Measurements from ENCODE around the gene CIITA.

Gene CIITA

GRCh38 chr16:10931977-10932632 lies 55.1 kb downstream of the CIITA start:
- H3K4me2 ChIP-seq (ENCODE audit: low read length): no peak overlapping the region
- H3K9me3 ChIP-seq (ENCODE audit: low read length): no peaks in the 10 kb centered on the region
- no peak overlapping the region for H3K27ac ChIP-seq (ENCODE audit: low read depth, low read length, poor library complexity, severe bottlenecking)
- no peaks in the 10 kb centered on the region for H3F3A ChIP-seq (ENCODE audit: insufficient read depth, low read length)
- peaks cover 20% of the 10 kb centered on the region for H3K36me3 ChIP-seq (ENCODE audit: insufficient read depth, low read length)
- no peaks in the 10 kb centered on the region for H3K4me1 ChIP-seq (ENCODE audit: insufficient read depth, low read length, severe bottlenecking)
- H3K9me2 ChIP-seq (ENCODE audit: low read depth, low read length): no peaks in the 10 kb centered on the region
- no peak overlapping the region for H2AFZ ChIP-seq (ENCODE audit: low read length)
- no peaks in the 10 kb centered on the region for H3K79me2 ChIP-seq (ENCODE audit: insufficient read depth, low read length)
- peaks cover 4% of the 10 kb centered on the region for H3K27me3 ChIP-seq (ENCODE audit: insufficient read depth, low read length)
- H3K9ac ChIP-seq (ENCODE audit: low read length): no peak overlapping the region
- TF ChIP-seq, protein P1, sequence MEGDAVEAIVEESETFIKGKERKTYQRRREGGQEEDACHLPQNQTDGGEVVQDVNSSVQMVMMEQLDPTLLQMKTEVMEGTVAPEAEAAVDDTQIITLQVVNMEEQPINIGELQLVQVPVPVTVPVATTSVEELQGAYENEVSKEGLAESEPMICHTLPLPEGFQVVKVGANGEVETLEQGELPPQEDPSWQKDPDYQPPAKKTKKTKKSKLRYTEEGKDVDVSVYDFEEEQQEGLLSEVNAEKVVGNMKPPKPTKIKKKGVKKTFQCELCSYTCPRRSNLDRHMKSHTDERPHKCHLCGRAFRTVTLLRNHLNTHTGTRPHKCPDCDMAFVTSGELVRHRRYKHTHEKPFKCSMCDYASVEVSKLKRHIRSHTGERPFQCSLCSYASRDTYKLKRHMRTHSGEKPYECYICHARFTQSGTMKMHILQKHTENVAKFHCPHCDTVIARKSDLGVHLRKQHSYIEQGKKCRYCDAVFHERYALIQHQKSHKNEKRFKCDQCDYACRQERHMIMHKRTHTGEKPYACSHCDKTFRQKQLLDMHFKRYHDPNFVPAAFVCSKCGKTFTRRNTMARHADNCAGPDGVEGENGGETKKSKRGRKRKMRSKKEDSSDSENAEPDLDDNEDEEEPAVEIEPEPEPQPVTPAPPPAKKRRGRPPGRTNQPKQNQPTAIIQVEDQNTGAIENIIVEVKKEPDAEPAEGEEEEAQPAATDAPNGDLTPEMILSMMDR (IDR thresholded peaks at IDR 0.05; ENCODE audit: low read length): no peak
- TF ChIP-seq EZH2 (IDR thresholded peaks at IDR 0.05; ENCODE audit: borderline replicate concordance, low read length): no peak
- H3K4me3 ChIP-seq (ENCODE audit: low read depth, low read length, poor library complexity, severe bottlenecking): no peak overlapping the region
- H4K20me1 ChIP-seq (ENCODE audit: insufficient read depth, low read length): no peaks in the 10 kb centered on the region

- Histone ChIP-seq H3K4me1 (ENCODE audit: insufficient read depth, low read length, severe bottlenecking) (no peaks in the 10 kb centered on the region), H3K9ac (ENCODE audit: low read length) (no peak overlapping the region), H3F3A (ENCODE audit: insufficient read depth, low read length) (no peaks in the 10 kb centered on the region)
These were observed 56.1 kb downstream of the CIITA start for GRCh38 chr16:10932959-10933710.

DNA sequence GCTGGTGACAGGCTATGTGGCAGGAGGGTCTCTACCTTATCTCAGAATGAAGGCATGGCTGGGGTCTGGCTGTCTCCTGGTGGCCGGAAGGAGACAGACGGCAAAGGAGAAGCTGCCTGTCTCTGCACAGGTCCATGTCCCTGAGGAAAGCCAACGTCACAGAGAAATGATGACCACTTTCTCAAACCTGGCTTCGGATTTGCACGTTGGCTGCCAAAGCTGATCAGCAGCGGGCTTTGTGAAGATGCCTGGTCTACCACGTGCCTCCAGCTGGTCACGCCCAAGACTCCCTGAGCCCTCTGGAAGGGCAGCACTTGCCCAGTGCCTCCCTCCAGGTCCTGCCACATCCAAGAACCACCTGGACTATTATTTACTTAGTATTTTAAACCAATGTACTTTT lies 56.9 kb downstream of the CIITA start:
- H4K20me1 ChIP-seq (ENCODE audit: insufficient read depth, low read length): no peaks in the 10 kb centered on the region
- H3K27me3 ChIP-seq (ENCODE audit: insufficient read depth, low read length): peaks cover 4% of the 10 kb centered on the region
- H2AFZ ChIP-seq (ENCODE audit: low read length): no peak overlapping the region
- peaks cover 24% of the 10 kb centered on the region for H3K36me3 ChIP-seq (ENCODE audit: insufficient read depth, low read length)
- TF ChIP-seq, protein P1 (IDR thresholded peaks at IDR 0.05; ENCODE audit: low read length): no peak
- TF ChIP-seq EZH2 (IDR thresholded peaks at IDR 0.05; ENCODE audit: borderline replicate concordance, low read length): no peak
- no peak overlapping the region for H3K4me3 ChIP-seq (ENCODE audit: low read depth, low read length, poor library complexity, severe bottlenecking)
- H3K9me3 ChIP-seq (ENCODE audit: low read length): no peaks in the 10 kb centered on the region
- H3F3A ChIP-seq (ENCODE audit: insufficient read depth, low read length): no peaks in the 10 kb centered on the region
- no peak overlapping the region for H3K4me2 ChIP-seq (ENCODE audit: low read length)
- H3K79me2 ChIP-seq (ENCODE audit: insufficient read depth, low read length): no peaks in the 10 kb centered on the region
- H3K9me2 ChIP-seq (ENCODE audit: low read depth, low read length): no peaks in the 10 kb centered on the region
- H3K9ac ChIP-seq (ENCODE audit: low read length): no peak overlapping the region
- H3K4me1 ChIP-seq (ENCODE audit: insufficient read depth, low read length, severe bottlenecking): peaks cover 4% of the 10 kb centered on the region
- H3K27ac ChIP-seq (ENCODE audit: low read depth, low read length, poor library complexity, severe bottlenecking): no peak overlapping the region

More at GRCh38 chr16:10932959-10933710, 56.1 kb downstream of the CIITA start:
- no peak overlapping the region for H3K4me3 ChIP-seq (ENCODE audit: low read depth, low read length, poor library complexity, severe bottlenecking)
- no peaks in the 10 kb centered on the region for H3K79me2 ChIP-seq (ENCODE audit: insufficient read depth, low read length)
- no peaks in the 10 kb centered on the region for H3K9me3 ChIP-seq (ENCODE audit: low read length)
- no peak for TF ChIP-seq EZH2 (IDR thresholded peaks at IDR 0.05; ENCODE audit: borderline replicate concordance, low read length)
- H4K20me1 ChIP-seq (ENCODE audit: insufficient read depth, low read length): no peaks in the 10 kb centered on the region
- H3K27ac ChIP-seq (ENCODE audit: low read depth, low read length, poor library complexity, severe bottlenecking): no peak overlapping the region
- peaks cover 4% of the 10 kb centered on the region for H3K27me3 ChIP-seq (ENCODE audit: insufficient read depth, low read length)
- H3K9me2 ChIP-seq (ENCODE audit: low read depth, low read length): no peaks in the 10 kb centered on the region
- peaks cover 20% of the 10 kb centered on the region for H3K36me3 ChIP-seq (ENCODE audit: insufficient read depth, low read length)
- no peak overlapping the region for H3K4me2 ChIP-seq (ENCODE audit: low read length)
- no peak overlapping the region for H2AFZ ChIP-seq (ENCODE audit: low read length)
